ENCODE results near the gene ALDH1L2.
"Not testable (repeated sequence)": the region's sequence is repeated elsewhere in the genome, so short reads cannot be mapped to it uniquely, and the experiment has no call there.

Gene ALDH1L2

DNA sequence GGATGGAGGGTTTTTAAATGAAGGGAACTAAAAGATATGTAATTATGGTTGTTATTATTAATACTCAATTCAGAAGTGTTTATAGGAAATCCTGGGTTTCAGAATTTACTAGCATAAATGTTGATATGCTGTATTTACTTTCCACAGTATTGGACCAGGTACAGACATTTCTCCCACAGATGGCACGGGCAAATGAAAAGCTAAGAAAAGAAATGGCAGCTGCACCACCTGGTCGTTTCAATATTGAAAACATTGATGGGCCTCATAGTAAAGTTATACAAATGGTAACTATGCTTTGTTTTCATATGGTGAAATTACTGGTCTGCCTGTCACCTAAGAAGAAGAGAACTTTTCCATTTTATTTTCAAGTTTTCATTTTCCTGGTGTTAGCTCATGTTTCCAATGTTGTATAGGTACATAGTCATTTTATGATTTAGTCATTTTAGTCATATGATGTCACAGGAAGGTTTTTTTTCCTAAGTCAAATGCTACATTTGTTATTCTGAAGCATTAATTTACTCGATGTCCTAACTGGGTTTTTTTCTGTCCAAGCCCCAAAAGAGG is 92.6 kb downstream of the ALDH1L2 start:
- peaks cover 15 to 42% (median 20%) of the 10 kb centered on the region in 10 experiments for H3K4me1 ChIP-seq
- no peak overlapping the region for H3K9ac ChIP-seq
- peaks cover 52 to 91% (median 87%) of the 10 kb centered on the region in 11 experiments for H3K36me3 ChIP-seq
- no peak overlapping the region for H3K4me2 ChIP-seq
- no peak overlapping the region for H3K4me3 ChIP-seq
- H4K20me1 ChIP-seq: peaks cover 0 to 46% (median 0%) of the 10 kb centered on the region in 11 experiments; a peak in 5 of 22 replicates
- no peak for TF ChIP-seq Cebpa-rat (IDR thresholded peaks at IDR 0.05)
- no peak overlapping the region for H3K27ac ChIP-seq
- no peaks in the 10 kb centered on the region for H3K27me3 ChIP-seq
- H3K9me3 ChIP-seq (replicated peaks in 1 of 11): peaks cover 0 to 11% (median 6%) of the 10 kb centered on the region in 11 experiments; a peak in 6 of 22 replicates

DNA sequence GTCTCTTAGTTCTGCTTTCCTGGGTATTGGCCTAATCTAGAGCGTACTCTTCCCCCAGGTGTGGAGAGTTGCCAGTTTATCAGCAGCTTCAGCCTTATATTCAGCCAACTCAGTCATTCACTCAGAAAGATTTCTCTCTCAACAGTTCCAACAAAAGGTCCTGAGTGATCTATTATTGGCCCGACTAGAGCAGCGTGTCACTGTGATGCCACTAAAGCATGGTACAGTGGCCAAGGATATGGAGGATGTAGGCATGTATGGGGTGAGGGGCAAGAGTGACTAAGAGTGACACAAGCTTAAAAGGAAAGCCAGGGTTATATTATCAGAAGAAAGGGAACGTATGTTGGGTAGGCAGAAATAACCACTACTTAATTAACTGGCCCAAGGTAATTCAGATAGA is 93.3 kb downstream of the ALDH1L2 start:
- Histone ChIP-seq H3K36me3 (peaks cover 45 to 84% (median 80%) of the 10 kb centered on the region in 11 experiments), H4K20me1 (peaks cover 0 to 46% (median 0%) of the 10 kb centered on the region in 11 experiments; a peak in 5 of 22 replicates), H3K27me3 (no peaks in the 10 kb centered on the region), H3K4me3 (no peak overlapping the region), H3K9ac (no peak overlapping the region), H3K27ac (no peak overlapping the region), H3K4me2 (no peak overlapping the region), H3K9me3 (replicated peaks in 1 of 11) (peaks cover 0 to 11% (median 6%) of the 10 kb centered on the region in 11 experiments; a peak in 6 of 22 replicates), H3K4me1 (peaks cover 16 to 43% (median 21%) of the 10 kb centered on the region in 10 experiments)
- no peak for TF ChIP-seq Cebpa-rat (IDR thresholded peaks at IDR 0.05)

DNA sequence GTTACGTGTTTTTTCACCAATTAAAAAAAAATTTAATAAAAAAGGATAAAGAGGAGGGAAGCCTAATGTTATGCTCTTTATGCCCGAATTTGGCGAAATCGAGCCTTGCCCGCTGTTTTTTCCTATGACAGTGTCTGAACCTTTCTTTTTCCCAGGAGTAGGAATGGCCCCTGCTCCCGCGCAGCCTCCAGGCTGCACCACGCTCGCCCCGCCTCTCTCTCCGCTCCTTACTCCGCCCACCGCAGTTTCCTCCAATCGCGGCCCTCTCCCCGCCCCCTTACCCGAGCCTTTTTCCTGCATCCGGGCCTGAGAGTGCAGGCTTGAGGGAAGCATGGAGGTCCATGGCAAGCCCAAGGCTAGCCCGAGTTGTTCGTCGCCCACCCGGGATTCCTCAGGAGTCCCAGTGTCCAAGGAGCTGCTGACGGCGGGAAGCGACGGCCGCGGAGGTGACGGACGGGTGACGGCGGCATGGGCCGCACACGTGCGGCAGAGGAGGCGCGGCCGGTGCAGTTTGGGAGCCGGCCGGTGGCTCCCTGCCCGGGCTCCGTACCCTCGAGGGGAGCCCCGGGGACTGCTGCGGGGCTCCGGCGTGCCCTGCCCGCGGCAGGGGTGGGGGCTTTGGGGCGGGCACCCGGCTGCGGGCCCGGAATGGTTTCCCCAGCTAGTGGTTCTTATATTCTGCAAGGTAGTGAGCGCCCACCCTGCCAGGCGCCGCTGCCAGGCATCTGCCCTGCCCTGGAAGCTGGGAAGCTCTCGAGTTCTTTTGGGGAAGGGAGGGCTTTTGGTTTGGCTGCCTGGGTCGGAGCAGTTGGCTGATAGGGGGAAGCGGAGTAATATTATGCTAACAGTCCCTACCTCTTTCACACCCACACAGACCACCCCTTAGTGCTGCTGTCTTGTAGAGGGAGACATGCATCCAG is 98.0 kb downstream of the ALDH1L2 start, which contains the start of gene NOPCHAP1:
TSS of gene NOPCHAP1 (plus strand) at position 295 of the 920 bp plus-strand sequence. CDS start at position 332, 37 bp downstream.
- Histone ChIP-seq H3K4me3 (peak within 1 kb of the TSS; percentile 74 to 84 (median 78)), H3K4me2 (peak within 1 kb of the TSS; percentile 79 to 95 (median 90)), H3K27me3 (no peaks in the 10 kb centered on the region), H3K27ac (peak within 1 kb of the TSS; percentile 48 to 86 (median 75); a peak in 21 of 22 replicates), H4K20me1 (peaks cover 0 to 31% (median 0%) of the 10 kb centered on the region in 11 experiments; a peak in 5 of 22 replicates), H3K36me3 (peaks cover 17 to 37% (median 34%) of the 10 kb centered on the region in 11 experiments), H3K9ac (peak within 1 kb of the TSS; percentile 76 to 88 (median 83)), H3K4me1 (peaks cover 17 to 22% (median 21%) of the 10 kb centered on the region in 10 experiments), H3K9me3 (replicated peaks in 1 of 11) (peaks cover 0 to 11% (median 6%) of the 10 kb centered on the region in 11 experiments; a peak in 6 of 22 replicates)
- no peak for TF ChIP-seq Cebpa-rat (IDR thresholded peaks at IDR 0.05)

DNA sequence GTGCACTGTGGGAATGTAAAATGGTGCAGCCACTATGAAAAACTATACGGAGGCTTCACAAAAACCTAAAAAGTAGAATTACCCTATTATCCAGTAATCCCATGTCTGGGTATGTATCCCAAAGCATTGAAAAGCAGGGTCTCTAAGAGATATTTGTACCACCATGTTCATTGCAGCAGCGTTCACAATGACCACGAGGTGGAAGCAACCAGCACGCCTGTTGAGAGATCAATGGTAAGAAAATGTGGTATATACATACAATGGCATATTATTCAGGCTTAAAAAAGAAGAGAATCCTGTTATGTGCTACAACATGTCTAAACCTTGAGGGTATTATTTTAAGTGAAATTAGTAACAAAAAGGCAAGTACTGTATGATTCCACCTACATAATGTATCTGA is 99.1 kb downstream of the ALDH1L2 start:
- Histone ChIP-seq H3K4me1 (peaks cover 17 to 22% (median 21%) of the 10 kb centered on the region in 10 experiments), H3K9ac (no peak overlapping the region), H3K4me3 (peak overlapping the region in 1 of 10 experiments; percentile 79; a peak in 1 of 20 replicates), H4K20me1 (peaks cover 0 to 21% (median 0%) of the 10 kb centered on the region in 11 experiments; a peak in 5 of 22 replicates), H3K36me3 (peaks cover 10 to 26% (median 23%) of the 10 kb centered on the region in 11 experiments; a peak in 20 of 22 replicates), H3K4me2 (peak overlapping the region in 7 of 11 experiments; percentile 79 to 95 (median 90); a peak in 7 of 22 replicates), H3K27ac (no peak overlapping the region), H3K9me3 (replicated peaks in 1 of 11) (peaks cover 0 to 11% (median 6%) of the 10 kb centered on the region in 11 experiments; a peak in 6 of 22 replicates), H3K27me3 (no peaks in the 10 kb centered on the region)
- no peak for TF ChIP-seq Cebpa-rat (IDR thresholded peaks at IDR 0.05)

DNA sequence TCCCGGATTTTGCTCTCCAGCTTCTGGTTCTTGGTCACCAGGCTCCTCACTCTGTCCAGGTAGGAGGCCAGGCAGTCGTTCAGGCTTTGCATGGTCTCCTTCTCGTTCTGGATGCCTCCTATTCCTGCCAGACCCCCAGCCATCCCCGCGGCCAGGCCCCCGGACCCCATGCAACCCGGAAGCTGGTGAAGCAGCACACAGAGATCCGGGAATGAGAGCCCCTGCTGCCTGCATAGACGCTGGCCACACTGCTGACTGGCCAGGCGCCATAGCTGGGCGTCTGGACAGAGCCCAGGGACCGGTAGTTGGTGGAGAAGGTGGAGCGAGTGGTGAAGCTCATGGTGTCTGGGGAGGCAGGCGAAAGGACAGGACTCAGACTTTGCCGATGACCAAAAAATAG is 106.6 kb downstream of the ALDH1L2 start:
- not testable (repeated sequence) for H3K36me3 ChIP-seq; H3K9me3 ChIP-seq (replicated peaks in 1 of 11); H3K4me3 ChIP-seq; H4K20me1 ChIP-seq; H3K27me3 ChIP-seq; H3K27ac ChIP-seq; H3K9ac ChIP-seq
- H3K4me1 ChIP-seq: peaks cover 0 to 38% (median 23%) of the 10 kb centered on the region in 10 experiments; a peak in 13 of 20 replicates
- peak overlapping the region in 4 of 11 experiments; percentile 4 to 60 (median 24); a peak in 5 of 22 replicates for H3K4me2 ChIP-seq

DNA sequence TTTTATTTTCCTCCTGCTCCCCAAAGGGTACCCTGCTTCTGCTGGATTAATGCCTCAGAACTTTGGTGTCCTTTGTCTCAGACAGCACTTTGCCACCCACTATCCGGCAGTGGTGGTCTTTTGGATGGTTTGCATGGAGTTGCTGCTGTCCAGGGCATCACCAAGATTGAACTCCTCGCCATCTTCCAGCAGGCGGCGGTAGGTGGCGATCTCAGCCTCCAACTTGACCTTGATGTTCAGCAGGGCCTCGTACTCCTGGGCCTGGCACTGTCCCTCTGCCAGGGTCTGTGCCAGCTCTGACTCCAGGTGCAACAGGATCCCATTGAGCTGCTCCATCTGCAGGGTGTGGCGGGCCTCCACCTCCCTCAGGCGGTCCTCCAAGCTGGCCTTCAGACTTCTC is 107.6 kb downstream of the ALDH1L2 start:
- Histone ChIP-seq H3K4me1 (peaks cover 0 to 38% (median 23%) of the 10 kb centered on the region in 10 experiments; a peak in 13 of 20 replicates), H3K4me2 (peak overlapping the region in 5 of 11 experiments; percentile 4 to 60 (median 32); a peak in 5 of 22 replicates), H3K36me3 (no peaks in the 10 kb centered on the region), H3K4me3 (no peak overlapping the region), H4K20me1 (no peaks in the 10 kb centered on the region; a peak in 1 of 22 replicates), H3K27me3 (no peaks in the 10 kb centered on the region), H3K9ac (no peak overlapping the region), H3K27ac (no peak overlapping the region), H3K9me3 (replicated peaks in 1 of 11) (no peaks in the 10 kb centered on the region)
- no peak for TF ChIP-seq Cebpa-rat (IDR thresholded peaks at IDR 0.05)

DNA sequence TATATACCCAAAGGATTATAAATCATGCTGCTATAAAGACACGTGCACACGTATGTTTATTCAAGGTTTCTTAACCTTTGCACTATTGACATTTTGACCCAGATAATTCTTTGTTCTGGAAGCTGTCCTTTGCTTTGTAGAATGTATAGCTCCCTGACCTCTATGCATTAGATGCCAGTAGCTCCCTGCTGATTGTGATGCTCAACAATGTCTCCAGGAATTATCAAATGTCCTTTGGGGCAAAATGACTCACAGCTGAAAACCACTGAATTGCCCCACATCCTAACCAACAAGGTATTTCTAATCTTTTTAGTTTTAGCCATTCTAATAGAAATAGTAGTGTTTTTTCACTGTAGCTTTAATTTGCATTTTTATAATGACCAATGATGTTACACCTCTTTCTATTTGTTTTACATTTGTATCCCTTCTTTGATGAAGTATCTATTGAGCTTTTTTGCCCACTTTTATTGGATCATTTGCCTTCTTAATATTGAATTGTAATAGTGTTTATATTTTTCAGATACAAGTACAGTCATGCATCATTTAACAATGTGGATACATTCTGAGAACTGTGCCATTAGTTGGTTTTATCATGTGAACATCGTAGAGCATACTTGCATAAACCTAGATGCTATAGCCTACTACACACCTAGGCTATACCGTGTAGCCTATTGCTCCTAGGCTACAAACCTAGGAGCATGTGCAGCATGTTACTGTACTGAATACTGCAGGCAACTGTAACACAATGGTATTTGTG is 108.5 kb downstream of the ALDH1L2 start:
- no peaks in the 10 kb centered on the region for H3K9me3 ChIP-seq (replicated peaks in 1 of 11)
- H3K27ac ChIP-seq: no peak overlapping the region
- H3K4me2 ChIP-seq: peak overlapping the region in 7 of 11 experiments; percentile 12 to 68 (median 47); a peak in 12 of 22 replicates
- TF ChIP-seq Cebpa-rat (IDR thresholded peaks at IDR 0.05): no peak
- peaks cover 0 to 38% (median 23%) of the 10 kb centered on the region in 10 experiments; a peak in 13 of 20 replicates for H3K4me1 ChIP-seq
- H3K36me3 ChIP-seq: no peaks in the 10 kb centered on the region
- H4K20me1 ChIP-seq: no peaks in the 10 kb centered on the region; a peak in 1 of 22 replicates
- no peak overlapping the region for H3K4me3 ChIP-seq
- no peak overlapping the region for H3K9ac ChIP-seq
- no peaks in the 10 kb centered on the region for H3K27me3 ChIP-seq

DNA sequence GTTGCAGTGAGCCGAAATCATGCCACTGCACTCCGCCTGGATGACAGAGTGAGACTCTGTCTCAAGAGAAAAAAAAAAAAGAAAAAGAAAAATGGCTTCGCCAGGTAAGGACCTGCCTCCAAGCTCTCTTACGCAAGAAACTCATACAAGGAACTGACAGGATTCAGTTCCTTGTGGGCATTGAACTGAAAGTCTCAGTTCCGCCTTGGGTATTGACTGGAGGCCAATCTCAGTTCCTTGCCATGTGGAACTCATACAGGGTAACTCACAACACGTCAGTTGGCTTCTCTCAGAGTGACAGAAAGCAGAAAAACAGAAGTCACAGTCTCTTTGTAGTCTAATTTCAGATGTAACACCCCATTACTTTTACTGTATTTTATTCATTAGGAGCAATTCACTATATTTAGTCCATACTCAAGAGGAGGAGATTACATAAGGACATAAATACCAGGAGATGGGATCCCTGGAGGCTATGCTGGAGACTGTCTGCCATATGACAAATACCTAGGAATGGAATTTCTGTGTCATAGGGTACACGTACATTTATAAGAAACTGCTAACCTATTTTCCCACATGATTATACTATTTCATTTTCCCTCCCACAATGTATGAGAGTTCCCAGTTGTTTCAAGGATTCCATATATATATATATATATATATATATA is 109.5 kb downstream of the ALDH1L2 start:
- Histone ChIP-seq H3K27ac (peak overlapping the region in 5 of 11 experiments; percentile 4 to 63 (median 48); a peak in 8 of 22 replicates), H4K20me1 (no peaks in the 10 kb centered on the region; a peak in 1 of 22 replicates), H3K9me3 (replicated peaks in 1 of 11) (no peaks in the 10 kb centered on the region), H3K4me2 (peak overlapping the region in 8 of 11 experiments; percentile 3 to 78 (median 51); a peak in 12 of 22 replicates), H3K36me3 (no peaks in the 10 kb centered on the region), H3K9ac (no peak overlapping the region), H3K4me3 (no peak overlapping the region), H3K27me3 (no peaks in the 10 kb centered on the region), H3K4me1 (peaks cover 0 to 38% (median 23%) of the 10 kb centered on the region in 10 experiments; a peak in 13 of 20 replicates)
- peak in 9 of 11 experiments; percentile 31 to 81 (median 55); a peak in 12 of 22 replicates for TF ChIP-seq Cebpa-rat (IDR thresholded peaks at IDR 0.05)

Data from BLaER1 treated with 17β-estradiol and CSF1 and Interleukin-3, amounts not matched to agents 10 nM and 100 nM (cell line).